WTC11 (cell line): ENCODE data around the gene NOL4L.

Experiments used
- CTCF ChIP-seq: fragments of 200-600 bp; IDR thresholded peaks from 2 replicates; pipeline ENCODE4 v1.8.0; 2022; ENCODE audit warnings: antibody characterized with exemption
- SP1 ChIP-seq: sonication (generic); formaldehyde crosslinking; conservative IDR thresholded peaks from 2 replicates; pipeline ENCODE4 v1.8.1; 2022; ENCODE audit warnings: missing genetic modification reagents
- ZNF232 ChIP-seq: sonication (generic); formaldehyde crosslinking; IDR thresholded peaks from 2 replicates; pipeline ENCODE4 v1.8.0; 2022; ENCODE audit warnings: mild to moderate bottlenecking, missing genetic modification reagents
- TF ChIP-seq, protein P1 (sequence below): sonication (generic); formaldehyde crosslinking; IDR thresholded peaks from 2 replicates; pipeline ENCODE4 v1.8.1; 2022; ENCODE audit warnings: mild to moderate bottlenecking, missing genetic modification reagents, moderate library complexity, borderline replicate concordance
- TF ChIP-seq, protein P2 (sequence below): sonication (generic); formaldehyde crosslinking; IDR thresholded peaks from 2 replicates; pipeline ENCODE4 v1.8.0; 2022; ENCODE audit warnings: missing genetic modification reagents
- TF ChIP-seq, protein P3 (sequence below): sonication (generic); formaldehyde crosslinking; IDR thresholded peaks from 2 replicates; pipeline ENCODE4 v1.8.0; 2023; ENCODE audit warnings: missing genetic modification reagents

DNA sequence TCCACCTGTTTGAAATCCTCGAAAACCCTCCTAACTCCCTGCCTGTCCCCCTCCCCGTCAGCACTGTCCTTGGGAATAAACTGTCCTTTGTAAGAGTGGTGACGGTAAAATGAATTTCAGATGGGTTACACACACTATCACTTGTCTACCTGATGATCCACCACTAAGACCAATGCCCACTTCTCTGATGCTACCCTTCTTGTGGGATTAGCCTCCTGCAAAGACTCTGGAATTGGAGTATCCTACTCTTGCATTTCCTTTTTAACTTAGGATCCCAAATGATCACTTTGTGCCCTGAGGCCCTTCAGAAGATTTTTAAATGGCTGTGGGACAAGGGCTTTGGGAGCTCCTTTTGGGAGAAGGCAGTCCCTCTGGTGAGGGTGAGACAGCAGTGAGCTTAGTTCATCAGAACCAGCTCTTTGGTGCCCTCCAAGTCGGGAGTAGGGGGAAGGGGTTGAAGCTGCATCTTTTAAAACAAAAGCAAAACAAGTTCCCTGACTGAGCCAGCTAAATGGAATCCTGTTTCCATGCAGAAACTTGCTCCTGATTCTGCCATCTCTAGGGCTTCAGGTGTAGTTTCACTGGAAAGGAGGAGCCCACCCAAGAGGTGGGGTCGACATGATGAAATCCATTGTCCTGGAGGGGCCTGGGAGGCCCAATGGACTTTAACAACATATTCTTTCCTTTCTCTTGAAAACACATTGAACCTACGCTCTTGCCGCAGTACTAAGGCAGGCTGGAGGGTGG is 140.5 kb downstream of the NOL4L start:
- TF ChIP-seq CTCF: no peak
- TF ChIP-seq SP1 (CRISPR knock-in tag): no peak
- TF ChIP-seq, protein P1, sequence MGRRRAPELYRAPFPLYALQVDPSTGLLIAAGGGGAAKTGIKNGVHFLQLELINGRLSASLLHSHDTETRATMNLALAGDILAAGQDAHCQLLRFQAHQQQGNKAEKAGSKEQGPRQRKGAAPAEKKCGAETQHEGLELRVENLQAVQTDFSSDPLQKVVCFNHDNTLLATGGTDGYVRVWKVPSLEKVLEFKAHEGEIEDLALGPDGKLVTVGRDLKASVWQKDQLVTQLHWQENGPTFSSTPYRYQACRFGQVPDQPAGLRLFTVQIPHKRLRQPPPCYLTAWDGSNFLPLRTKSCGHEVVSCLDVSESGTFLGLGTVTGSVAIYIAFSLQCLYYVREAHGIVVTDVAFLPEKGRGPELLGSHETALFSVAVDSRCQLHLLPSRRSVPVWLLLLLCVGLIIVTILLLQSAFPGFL (CRISPR knock-in tag): no peak
- TF ChIP-seq, protein P2, sequence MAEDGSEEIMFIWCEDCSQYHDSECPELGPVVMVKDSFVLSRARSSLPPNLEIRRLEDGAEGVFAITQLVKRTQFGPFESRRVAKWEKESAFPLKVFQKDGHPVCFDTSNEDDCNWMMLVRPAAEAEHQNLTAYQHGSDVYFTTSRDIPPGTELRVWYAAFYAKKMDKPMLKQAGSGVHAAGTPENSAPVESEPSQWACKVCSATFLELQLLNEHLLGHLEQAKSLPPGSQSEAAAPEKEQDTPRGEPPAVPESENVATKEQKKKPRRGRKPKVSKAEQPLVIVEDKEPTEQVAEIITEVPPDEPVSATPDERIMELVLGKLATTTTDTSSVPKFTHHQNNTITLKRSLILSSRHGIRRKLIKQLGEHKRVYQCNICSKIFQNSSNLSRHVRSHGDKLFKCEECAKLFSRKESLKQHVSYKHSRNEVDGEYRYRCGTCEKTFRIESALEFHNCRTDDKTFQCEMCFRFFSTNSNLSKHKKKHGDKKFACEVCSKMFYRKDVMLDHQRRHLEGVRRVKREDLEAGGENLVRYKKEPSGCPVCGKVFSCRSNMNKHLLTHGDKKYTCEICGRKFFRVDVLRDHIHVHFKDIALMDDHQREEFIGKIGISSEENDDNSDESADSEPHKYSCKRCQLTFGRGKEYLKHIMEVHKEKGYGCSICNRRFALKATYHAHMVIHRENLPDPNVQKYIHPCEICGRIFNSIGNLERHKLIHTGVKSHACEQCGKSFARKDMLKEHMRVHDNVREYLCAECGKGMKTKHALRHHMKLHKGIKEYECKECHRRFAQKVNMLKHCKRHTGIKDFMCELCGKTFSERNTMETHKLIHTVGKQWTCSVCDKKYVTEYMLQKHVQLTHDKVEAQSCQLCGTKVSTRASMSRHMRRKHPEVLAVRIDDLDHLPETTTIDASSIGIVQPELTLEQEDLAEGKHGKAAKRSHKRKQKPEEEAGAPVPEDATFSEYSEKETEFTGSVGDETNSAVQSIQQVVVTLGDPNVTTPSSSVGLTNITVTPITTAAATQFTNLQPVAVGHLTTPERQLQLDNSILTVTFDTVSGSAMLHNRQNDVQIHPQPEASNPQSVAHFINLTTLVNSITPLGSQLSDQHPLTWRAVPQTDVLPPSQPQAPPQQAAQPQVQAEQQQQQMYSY (CRISPR knock-in tag): no peak
- TF ChIP-seq, protein P3, sequence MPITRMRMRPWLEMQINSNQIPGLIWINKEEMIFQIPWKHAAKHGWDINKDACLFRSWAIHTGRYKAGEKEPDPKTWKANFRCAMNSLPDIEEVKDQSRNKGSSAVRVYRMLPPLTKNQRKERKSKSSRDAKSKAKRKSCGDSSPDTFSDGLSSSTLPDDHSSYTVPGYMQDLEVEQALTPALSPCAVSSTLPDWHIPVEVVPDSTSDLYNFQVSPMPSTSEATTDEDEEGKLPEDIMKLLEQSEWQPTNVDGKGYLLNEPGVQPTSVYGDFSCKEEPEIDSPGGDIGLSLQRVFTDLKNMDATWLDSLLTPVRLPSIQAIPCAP (CRISPR knock-in tag): no peak
- TF ChIP-seq ZNF232 (CRISPR knock-in tag): no peak
